Embryonic facial prominence (tissue), 1 donor: ENCODE results near the gene BLACAT1.

Experiments
- DNase-seq: peaks from one replicate; pipeline ENCODE4 v3.0.0-alpha.2; 2016; ENCODE audit errors: extremely low spot score

BLACAT1 gene

GRCh38 chr1:205456868-205457745 is 1.3 kb upstream of the BLACAT1 start:
- no peak for DNase-seq

- DNase-seq = no peak
Measured at GRCh38 chr1:205456383-205456867, 580 bp upstream of the BLACAT1 start.

- no peak for DNase-seq
Measured at GRCh38 chr1:205454903-205455335, 926 bp downstream of the BLACAT1 start.

- no peak for DNase-seq
Measured at GRCh38 chr1:205453466-205453865, 2.4 kb downstream of the BLACAT1 start.

- DNase-seq = no peak
Measured at GRCh38 chr1:205452933-205453332, 2.9 kb downstream of the BLACAT1 start.

- DNase-seq = no peak
Measured at GRCh38 chr1:205452364-205452763, 3.5 kb downstream of the BLACAT1 start.

- DNase-seq = no peak
Measured at GRCh38 chr1:205451759-205452164, 4.1 kb downstream of the BLACAT1 start.

- no peak for DNase-seq
Measured at GRCh38 chr1:205451202-205451601, 4.6 kb downstream of the BLACAT1 start.

GRCh38 chr1:205450448-205450847 is 5.4 kb downstream of the BLACAT1 start:
- DNase-seq = no peak

- peak; percentile 20 for DNase-seq
Measured at GRCh38 chr1:205449750-205450443, 5.9 kb downstream of the BLACAT1 start.

- DNase-seq = no peak
Measured at GRCh38 chr1:205449254-205449749, 6.5 kb downstream of the BLACAT1 start.

- no peak for DNase-seq
Measured at GRCh38 chr1:205448540-205449253, 7.1 kb downstream of the BLACAT1 start.

- no peak for DNase-seq
Measured at GRCh38 chr1:205447457-205448341, 8.1 kb downstream of the BLACAT1 start.

GRCh38 chr1:205446828-205447227 is 9.0 kb downstream of the BLACAT1 start:
- no peak for DNase-seq

GRCh38 chr1:205445646-205445935 is 10.3 kb downstream of the BLACAT1 start:
- DNase-seq = no peak

- peak; percentile 49 for DNase-seq
Measured at GRCh38 chr1:205444931-205445645, 10.8 kb downstream of the BLACAT1 start.

GRCh38 chr1:205444300-205444930 is 11.4 kb downstream of the BLACAT1 start:
- DNase-seq = no peak

GRCh38 chr1:205443585-205444299 is 12.1 kb downstream of the BLACAT1 start:
- no peak for DNase-seq

GRCh38 chr1:205442051-205442725 is 13.7 kb downstream of the BLACAT1 start:
- no peak for DNase-seq
